IMR-90 (cell line): ENCODE results near the gene EPB41L1. TPM values are rescaled to one million over a fixed set of nuclear protein-coding genes. Genes with fewer than 3 reads are reported as not detected.

ENCODE experiments used
- ATAC-seq: fragments of 200-7000 bp; cut with Tn5 transposase; 2 replicates; pipeline ENCODE4 v1.9.1; 2020; ENCODE audit warnings: low read depth, mild to moderate bottlenecking, moderate library complexity
- BruUV-seq: library from RNA; stranded (reverse); fragments of 400-500 nt; replicated peaks from 2 replicates; lab custom pipeline; 2021; lab: Mats Ljungman, UMichigan
- CTCF ChIA-PET: fragments of 300-600 bp; formaldehyde crosslinking; extraction: SDS; loops from one replicate; lab custom pipeline; 2021; ENCODE audit warnings: antibody characterized with exemption; lab: Yijun Ruan, JAX
- POLR2A ChIA-PET: fragments of 300-600 bp; sonication (Branson Sonifier 250); formaldehyde crosslinking; loops from one replicate; lab custom pipeline; 2022; ENCODE audit warnings: antibody characterized with exemption; ENCODE audit not compliant: unreplicated experiment; lab: Charles Lee
- DNase-seq: peaks from one replicate; pipeline ENCODE4 v3.0.0; 2013
- H2AFZ ChIP-seq: replicated peaks from 2 replicates; pipeline ENCODE3; 2013; ENCODE audit warnings: low read length, mild to moderate bottlenecking; ENCODE audit not compliant: poor library complexity
- H2AK5ac ChIP-seq: 2 replicates; pipeline ENCODE4 v1.6.1; 2013; ENCODE audit warnings: low read depth, low read length, inconsistent platforms
- H2AK9ac ChIP-seq: replicated peaks from 2 replicates; pipeline ENCODE3; 2013; ENCODE audit warnings: mild to moderate bottlenecking, low read depth, low read length, moderate library complexity; ENCODE audit not compliant: poor library complexity
- H2BK120ac ChIP-seq: 2 replicates; pipeline ENCODE4 v1.6.1; 2013; ENCODE audit warnings: low read depth, low read length, inconsistent platforms
- H2BK15ac ChIP-seq: 3 replicates; pipeline ENCODE4 v1.6.1; 2013; ENCODE audit warnings: low read depth, low read length, inconsistent platforms
- H2BK20ac ChIP-seq: 2 replicates; pipeline ENCODE4 v1.6.1; 2013; ENCODE audit warnings: low read depth, mild to moderate bottlenecking, inconsistent platforms, low read length, moderate library complexity
- H2BK5ac ChIP-seq: 2 replicates; pipeline ENCODE4 v1.6.1; 2013; ENCODE audit warnings: mild to moderate bottlenecking, low read depth, low read length, inconsistent platforms; ENCODE audit not compliant: poor library complexity, severe bottlenecking
- H3K14ac ChIP-seq: replicated peaks from 2 replicates; pipeline ENCODE4 v1.6.1; 2013; ENCODE audit warnings: low read depth, low read length, inconsistent platforms
- H3K18ac ChIP-seq: 2 replicates; pipeline ENCODE4 v1.6.1; 2013; ENCODE audit warnings: low read depth, low read length, control low read depth
- H3K23ac ChIP-seq: 2 replicates; pipeline ENCODE4 v1.6.1; 2013; ENCODE audit warnings: low read depth, low read length, inconsistent platforms
- H3K27ac ChIP-seq: 2 replicates; pipeline ENCODE4 v1.5.1; 2013; ENCODE audit warnings: mild to moderate bottlenecking, control low read depth, low read length; ENCODE audit not compliant: insufficient read depth
- H3K27me3 ChIP-seq: 2 replicates; pipeline ENCODE4 v1.6.1; 2013; ENCODE audit warnings: low read length; ENCODE audit not compliant: control insufficient read depth, insufficient read depth
- H3K36me3 ChIP-seq: 2 replicates; pipeline ENCODE4 v1.6.1; 2013; ENCODE audit warnings: low read length, mixed read lengths; ENCODE audit not compliant: control insufficient read depth, insufficient read depth
- H3K4ac ChIP-seq: 2 replicates; pipeline ENCODE4 v1.6.1; 2013; ENCODE audit warnings: low read depth, low read length, inconsistent platforms
- H3K4me1 ChIP-seq: 2 replicates; pipeline ENCODE4 v1.6.1; 2013; ENCODE audit warnings: low read length, mixed read lengths; ENCODE audit not compliant: control insufficient read depth, insufficient read depth
- H3K4me2 ChIP-seq: 2 replicates; pipeline ENCODE4 v1.6.1; 2013; ENCODE audit warnings: low read depth, mild to moderate bottlenecking, control low read depth, low read length, moderate library complexity
- H3K4me3 ChIP-seq: 2 replicates; pipeline ENCODE4 v1.5.1; 2013; ENCODE audit warnings: low read depth, mild to moderate bottlenecking, control low read depth, low read length, moderate library complexity; ENCODE audit not compliant: insufficient read depth
- H3K56ac ChIP-seq: 2 replicates; pipeline ENCODE4 v1.6.1; 2013; ENCODE audit warnings: low read length, inconsistent platforms; ENCODE audit not compliant: insufficient read depth; ENCODE audit errors: extremely low read depth
- H3K79me1 ChIP-seq, 2 experiments: 2 replicates each; pipeline ENCODE4 v1.6.1; 2013; ENCODE audit warnings: low read length in 2 of 2, inconsistent platforms in 1 of 2, low read depth in 1 of 2
- H3K9ac ChIP-seq: 2 replicates; pipeline ENCODE4 v1.6.1; 2013; ENCODE audit warnings: low read depth, low read length, control low read depth
- H3K9me1 ChIP-seq: 2 replicates; pipeline ENCODE4 v1.6.1; 2013; ENCODE audit warnings: low read length, inconsistent platforms; ENCODE audit not compliant: insufficient read depth
- H3K9me3 ChIP-seq: 2 replicates; pipeline ENCODE4 v1.6.1; 2013; ENCODE audit warnings: low read length; ENCODE audit not compliant: control insufficient read depth, insufficient read depth
- H4K20me1 ChIP-seq: 2 replicates; pipeline ENCODE4 v1.6.1; 2013; ENCODE audit warnings: low read length, inconsistent platforms; ENCODE audit not compliant: insufficient read depth
- H4K5ac ChIP-seq: 2 replicates; pipeline ENCODE4 v1.6.1; 2013; ENCODE audit warnings: mild to moderate bottlenecking, low read depth, low read length, control low read depth
- H4K8ac ChIP-seq, 2 experiments: 2 replicates each; pipeline ENCODE4 v1.6.1; 2013; ENCODE audit warnings: low read depth in 2 of 2, low read length in 2 of 2, control low read depth in 1 of 2, inconsistent platforms in 1 of 2
- H4K91ac ChIP-seq: 2 replicates; pipeline ENCODE4 v1.6.1; 2013; ENCODE audit warnings: low read depth, low read length, inconsistent platforms; ENCODE audit not compliant: insufficient read depth
- BHLHE40 ChIP-seq: fragments of 150-350 bp; IDR thresholded peaks from 2 replicates; pipeline ENCODE4 v1.6.1; 2016; ENCODE audit warnings: mild to moderate bottlenecking, low read depth, low read length
- CEBPB ChIP-seq: IDR thresholded peaks from 2 replicates; pipeline ENCODE4 v1.6.1; 2012; ENCODE audit warnings: low read depth, low read length, improper control_type of control experiment
- CHD1 ChIP-seq: IDR thresholded peaks from 2 replicates; pipeline ENCODE4 v1.6.1; 2012; ENCODE audit warnings: low read depth, low read length, improper control_type of control experiment
- CTCF ChIP-seq: conservative IDR thresholded peaks from 2 replicates; pipeline ENCODE4 v1.5.1; 2012; ENCODE audit warnings: mild to moderate bottlenecking, low read depth, low read length, improper control_type of control experiment
- FOS ChIP-seq: fragments of 150-350 bp; IDR thresholded peaks from 2 replicates; pipeline ENCODE4 v1.6.1; 2016; ENCODE audit warnings: low read depth, low read length
- MAFK ChIP-seq: IDR thresholded peaks from 2 replicates; pipeline ENCODE4 v1.6.1; 2012; ENCODE audit warnings: low read depth, low read length, improper control_type of control experiment
- MAZ ChIP-seq: IDR thresholded peaks from 2 replicates; pipeline ENCODE4 v1.6.1; 2012; ENCODE audit warnings: low read depth, mild to moderate bottlenecking, low read length, improper control_type of control experiment, moderate library complexity, borderline replicate concordance
- MXI1 ChIP-seq: IDR thresholded peaks from 2 replicates; pipeline ENCODE4 v1.6.1; 2012; ENCODE audit warnings: low read depth, mild to moderate bottlenecking, low read length, moderate library complexity, borderline replicate concordance
- NFE2L2 ChIP-seq: fragments of 150-350 bp; IDR thresholded peaks from 2 replicates; pipeline ENCODE4 v1.6.1; 2016; ENCODE audit warnings: low read depth, mild to moderate bottlenecking, low read length
- POLR2A ChIP-seq: IDR thresholded peaks from 2 replicates; pipeline ENCODE4 v1.6.1; 2012; ENCODE audit warnings: mild to moderate bottlenecking, low read depth, low read length
- RAD21 ChIP-seq: IDR thresholded peaks from 2 replicates; pipeline ENCODE4 v1.6.1; 2012; ENCODE audit warnings: low read length, improper control_type of control experiment
- RCOR1 ChIP-seq: IDR thresholded peaks from 2 replicates; pipeline ENCODE4 v1.6.1; 2012; ENCODE audit warnings: mild to moderate bottlenecking, low read length, improper control_type of control experiment; ENCODE audit not compliant: insufficient replicate concordance
- RFX5 ChIP-seq: IDR thresholded peaks from 2 replicates; pipeline ENCODE4 v1.8.0; 2012; ENCODE audit warnings: low read depth, mild to moderate bottlenecking, low read length, moderate library complexity
- SMC3 ChIP-seq: fragments of 150-350 bp; IDR thresholded peaks from 2 replicates; pipeline ENCODE4 v1.6.1; 2016; ENCODE audit warnings: low read depth, mild to moderate bottlenecking, antibody characterized with exemption, low read length, moderate library complexity
- WGBS, 2 experiments: methylation state at CpG; one replicate each; pipeline versions ENCODE4 v1.1.5 to v1.1.7; 2013; ENCODE audit warnings: missing lambda C conversion rate in 2 of 2; ENCODE audit not compliant: insufficient read length in 1 of 2; ENCODE audit errors: extremely low coverage in 2 of 2; 5-methylcytosine and 5-hydroxymethylcytosine counted together
- dilution Hi-C: fragments of 300-500 bp; cut with HindIII; formaldehyde crosslinking; loops from one replicate; pipeline ENCODE4 v1.14.3; 2018; ENCODE audit warnings: low sequenced_read_pairs; ENCODE audit not compliant: unreplicated experiment
- in situ Hi-C: fragments of 300-500 bp; cut with MboI; formaldehyde crosslinking; loops from 3 replicates; pipeline ENCODE4 v1.14.3; 2019; ENCODE audit warnings: low sequenced_read_pairs, inconsistent platforms, mixed read lengths
- intact Hi-C: fragments of 100-400 bp; cut with micrococcal nuclease; formaldehyde crosslinking; loops from 2 replicates; pipeline ENCODE4 v1.10.0; 2022
- polyA plus RNA-seq, 3 experiments: library from polyadenylated mRNA; depleted of rRNA; stranded (reverse); fragments of >200 nt; gene quantifications; 2 replicates each; pipeline ENCODE4 v1.2.3, GENCODE V29; 2012; ENCODE audit warnings: low replicate concordance in 1 of 3
- total RNA-seq: library from RNA; depleted of rRNA; stranded (reverse); fragments of >200 nt; gene quantifications from 2 replicates; pipeline ENCODE4 v1.2.3, GENCODE V29; 2012
- TF ChIP-seq, protein P1 (sequence below): fragments of 150-350 bp; IDR thresholded peaks from 2 replicates; pipeline ENCODE4 v1.6.1; 2016; ENCODE audit warnings: low read depth, mild to moderate bottlenecking, low read length, moderate library complexity, borderline replicate concordance
- TF ChIP-seq, protein P2 (sequence below): fragments of 150-350 bp; IDR thresholded peaks from 2 replicates; pipeline ENCODE4 v1.6.1; 2017; ENCODE audit warnings: mild to moderate bottlenecking, antibody characterized with exemption, low read length, low read depth

EPB41L1 gene
- total and polyA plus RNA-seq, 2 of the 4 experiments (the other 2 are of a cell fraction): 12.5 to 33.7 TPM

GRCh38 chr20:36175475-36175995, 21.0 kb downstream of the EPB41L1 start:
- ATAC-seq (no peak), DNase-seq (no peak)
- no peak overlapping the region for H3K27ac ChIP-seq
- no peak overlapping the region for H2BK120ac ChIP-seq
- H2AK5ac ChIP-seq: no peak overlapping the region
- H3K14ac ChIP-seq: no peak overlapping the region
- CTCF ChIA-PET: interaction anchor here (0.6 kb wide), 1 partner anchor 37 kb away, joined by 6 read pairs; no protein-coding TSS in a partner anchor
- no peaks in the 10 kb centered on the region for H3K27me3 ChIP-seq
- WGBS, 2 experiments: 90% methylated on average over 7 of the region's 10 CpGs; no CpG with 5 or more reads in 1 of the 2 experiments
- no peak overlapping the region for H2BK15ac ChIP-seq
- intact Hi-C loops: no loop called here
- H2BK5ac ChIP-seq: no peak overlapping the region
- no peak overlapping the region for H4K91ac ChIP-seq
- H3K9me1 ChIP-seq: no peaks in the 10 kb centered on the region
- in situ Hi-C loops: no loop called here
- no peak overlapping the region for H3K18ac ChIP-seq
- no peak overlapping the region for H3K9ac ChIP-seq
- H3K4me3 ChIP-seq: no peak overlapping the region
- peaks cover 2% of the 10 kb centered on the region; the same call in 1 of the 2 replicates for H3K36me3 ChIP-seq
- TF ChIP-seq, protein P1, sequence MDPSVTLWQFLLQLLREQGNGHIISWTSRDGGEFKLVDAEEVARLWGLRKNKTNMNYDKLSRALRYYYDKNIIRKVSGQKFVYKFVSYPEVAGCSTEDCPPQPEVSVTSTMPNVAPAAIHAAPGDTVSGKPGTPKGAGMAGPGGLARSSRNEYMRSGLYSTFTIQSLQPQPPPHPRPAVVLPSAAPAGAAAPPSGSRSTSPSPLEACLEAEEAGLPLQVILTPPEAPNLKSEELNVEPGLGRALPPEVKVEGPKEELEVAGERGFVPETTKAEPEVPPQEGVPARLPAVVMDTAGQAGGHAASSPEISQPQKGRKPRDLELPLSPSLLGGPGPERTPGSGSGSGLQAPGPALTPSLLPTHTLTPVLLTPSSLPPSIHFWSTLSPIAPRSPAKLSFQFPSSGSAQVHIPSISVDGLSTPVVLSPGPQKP: no peak
- TF ChIP-seq CEBPB (no peak), POLR2A (no peak), CHD1 (no peak), RAD21 (no peak), BHLHE40 (no peak), MAZ (no peak), RFX5 (no peak), CTCF (no peak), SMC3 (no peak), FOS (no peak), NFE2L2 (no peak), MXI1 (no peak), RCOR1 (no peak), MAFK (no peak)
- TF ChIP-seq, protein P2, sequence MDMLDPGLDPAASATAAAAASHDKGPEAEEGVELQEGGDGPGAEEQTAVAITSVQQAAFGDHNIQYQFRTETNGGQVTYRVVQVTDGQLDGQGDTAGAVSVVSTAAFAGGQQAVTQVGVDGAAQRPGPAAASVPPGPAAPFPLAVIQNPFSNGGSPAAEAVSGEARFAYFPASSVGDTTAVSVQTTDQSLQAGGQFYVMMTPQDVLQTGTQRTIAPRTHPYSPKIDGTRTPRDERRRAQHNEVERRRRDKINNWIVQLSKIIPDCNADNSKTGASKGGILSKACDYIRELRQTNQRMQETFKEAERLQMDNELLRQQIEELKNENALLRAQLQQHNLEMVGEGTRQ: no peak
- no peak overlapping the region for H4K8ac ChIP-seq
- dilution Hi-C loops: no loop called here
- 0 out of 4 replicates have a peak, but pooled peaks cover 0 to 3% of the 10 kb centered on the region in 2 experiments for H3K79me1 ChIP-seq
- no peak overlapping the region for H2BK20ac ChIP-seq
- H3K56ac ChIP-seq: no peak overlapping the region
- POLR2A ChIA-PET: no interaction called here
- H4K20me1 ChIP-seq: no peaks in the 10 kb centered on the region; the same call in 1 of the 2 replicates
- H3K23ac ChIP-seq: no peak overlapping the region
- no peak overlapping the region for H3K4me2 ChIP-seq
- H4K5ac ChIP-seq: no peak overlapping the region
- BruUV-seq: no TSS peak
- H3K4me1 ChIP-seq: peaks cover 2% of the 10 kb centered on the region; the same call in 1 of the 2 replicates
- H2AK9ac ChIP-seq: no peak overlapping the region
- H3K4ac ChIP-seq: no peak overlapping the region
- H3K9me3 ChIP-seq: no peaks in the 10 kb centered on the region
- no peak overlapping the region for H2AFZ ChIP-seq
